ENCODE measurements around the gene MYO5C.
"Not testable (repeated sequence)": the region's sequence is repeated elsewhere in the genome, so short reads cannot be mapped to it uniquely, and the experiment has no call there.

The MYO5C gene

GRCh38 chr15:52288986-52289385 lies 6.6 kb downstream of the MYO5C start:
- no peaks in the 10 kb centered on the region for H3K9me3 ChIP-seq (ENCODE audit: control insufficient read depth, insufficient read depth, low read length)
- peaks cover 4% of the 10 kb centered on the region; the same call in 1 of the 2 replicates for H3K4me1 ChIP-seq (ENCODE audit: control insufficient read depth, insufficient read depth, low read length)
- H3K36me3 ChIP-seq (ENCODE audit: control insufficient read depth, insufficient read depth, low read length), result no peaks in the 10 kb centered on the region; the same call in 1 of the 2 replicates
- no peak for DNase-seq (ENCODE audit: low read depth, low spot score)
- no peak overlapping the region for H3K27ac ChIP-seq (ENCODE audit: low read length)
- no peaks in the 10 kb centered on the region for H3K27me3 ChIP-seq (ENCODE audit: control insufficient read depth, insufficient read depth, low read length)
- no peak overlapping the region for H3K4me3 ChIP-seq (ENCODE audit: low read length)
- no CpG with 5 or more reads among the region's 5 CpGs for WGBS (ENCODE audit: insufficient coverage, insufficient read length)

GRCh38 chr15:52288051-52288942 lies 7.3 kb downstream of the MYO5C start:
- H3K9me3 ChIP-seq (ENCODE audit: control insufficient read depth, insufficient read depth, low read length), result no peaks in the 10 kb centered on the region
- no peaks in the 10 kb centered on the region; the same call in 1 of the 2 replicates for H3K36me3 ChIP-seq (ENCODE audit: control insufficient read depth, insufficient read depth, low read length)
- H3K4me1 ChIP-seq (ENCODE audit: control insufficient read depth, insufficient read depth, low read length), result peaks cover 4% of the 10 kb centered on the region; the same call in 1 of the 2 replicates
- no CpG with 5 or more reads among the region's 13 CpGs for WGBS (ENCODE audit: insufficient coverage, insufficient read length)
- no peak overlapping the region for H3K4me3 ChIP-seq (ENCODE audit: low read length)
- no peak for DNase-seq (ENCODE audit: low read depth, low spot score)
- no peak overlapping the region for H3K27ac ChIP-seq (ENCODE audit: low read length)
- no peaks in the 10 kb centered on the region for H3K27me3 ChIP-seq (ENCODE audit: control insufficient read depth, insufficient read depth, low read length)

- H3K9me3 ChIP-seq (ENCODE audit: control insufficient read depth, insufficient read depth, low read length), result no peaks in the 10 kb centered on the region
- H3K4me1 ChIP-seq (ENCODE audit: control insufficient read depth, insufficient read depth, low read length), result peaks cover 4% of the 10 kb centered on the region; the same call in 1 of the 2 replicates
- H3K27ac ChIP-seq (ENCODE audit: low read length), result no peak overlapping the region
- H3K4me3 ChIP-seq (ENCODE audit: low read length), result no peak overlapping the region
- H3K36me3 ChIP-seq (ENCODE audit: control insufficient read depth, insufficient read depth, low read length), result no peaks in the 10 kb centered on the region; the same call in 1 of the 2 replicates
- DNase-seq (ENCODE audit: low read depth, low spot score), result no peak
- no peaks in the 10 kb centered on the region for H3K27me3 ChIP-seq (ENCODE audit: control insufficient read depth, insufficient read depth, low read length)
- no CpG with 5 or more reads among the region's 7 CpGs for WGBS (ENCODE audit: insufficient coverage, insufficient read length)
These were observed 8.5 kb downstream of the MYO5C start for GRCh38 chr15:52287114-52287513.

- not testable (repeated sequence) for H3K4me3 ChIP-seq (ENCODE audit: low read length); H3K27ac ChIP-seq (ENCODE audit: low read length); H3K9me3 ChIP-seq (ENCODE audit: control insufficient read depth, insufficient read depth, low read length); H3K4me1 ChIP-seq (ENCODE audit: control insufficient read depth, insufficient read depth, low read length); DNase-seq (ENCODE audit: low read depth, low spot score); H3K36me3 ChIP-seq (ENCODE audit: control insufficient read depth, insufficient read depth, low read length); H3K27me3 ChIP-seq (ENCODE audit: control insufficient read depth, insufficient read depth, low read length)
- WGBS (ENCODE audit: insufficient coverage, insufficient read length), result no CpG with 5 or more reads among the region's 34 CpGs
These were observed 9.7 kb downstream of the MYO5C start for GRCh38 chr15:52285941-52286340.

GRCh38 chr15:52284164-52284563 lies 11.4 kb downstream of the MYO5C start:
- H3K4me1 ChIP-seq (ENCODE audit: control insufficient read depth, insufficient read depth, low read length), result peaks cover 2% of the 10 kb centered on the region; the same call in 1 of the 2 replicates
- H3K36me3 ChIP-seq (ENCODE audit: control insufficient read depth, insufficient read depth, low read length), result no peaks in the 10 kb centered on the region
- H3K4me3 ChIP-seq (ENCODE audit: low read length), result no peak overlapping the region
- WGBS (ENCODE audit: insufficient coverage, insufficient read length), result no CpG with 5 or more reads among the region's 3 CpGs
- DNase-seq (ENCODE audit: low read depth, low spot score), result no peak
- no peaks in the 10 kb centered on the region for H3K27me3 ChIP-seq (ENCODE audit: control insufficient read depth, insufficient read depth, low read length)
- no peaks in the 10 kb centered on the region for H3K9me3 ChIP-seq (ENCODE audit: control insufficient read depth, insufficient read depth, low read length)
- H3K27ac ChIP-seq (ENCODE audit: low read length), result no peak overlapping the region

- Histone ChIP-seq H3K27me3 (ENCODE audit: control insufficient read depth, insufficient read depth, low read length) (no peaks in the 10 kb centered on the region), H3K4me3 (ENCODE audit: low read length) (no peak overlapping the region), H3K27ac (ENCODE audit: low read length) (no peak overlapping the region), H3K4me1 (ENCODE audit: control insufficient read depth, insufficient read depth, low read length) (no peaks in the 10 kb centered on the region), H3K36me3 (ENCODE audit: control insufficient read depth, insufficient read depth, low read length) (peaks cover 6% of the 10 kb centered on the region; the same call in 1 of the 2 replicates), H3K9me3 (ENCODE audit: control insufficient read depth, insufficient read depth, low read length) (no peaks in the 10 kb centered on the region)
- no CpG with 5 or more reads among the region's 6 CpGs for WGBS (ENCODE audit: insufficient coverage, insufficient read length)
- no peak for DNase-seq (ENCODE audit: low read depth, low spot score)
These were observed 12.3 kb downstream of the MYO5C start for GRCh38 chr15:52283281-52283680.

- peaks cover 8% of the 10 kb centered on the region; the same call in 1 of the 2 replicates for H3K36me3 ChIP-seq (ENCODE audit: control insufficient read depth, insufficient read depth, low read length)
- DNase-seq (ENCODE audit: low read depth, low spot score), result no peak
- H3K27me3 ChIP-seq (ENCODE audit: control insufficient read depth, insufficient read depth, low read length), result no peaks in the 10 kb centered on the region
- no peak overlapping the region for H3K4me3 ChIP-seq (ENCODE audit: low read length)
- H3K4me1 ChIP-seq (ENCODE audit: control insufficient read depth, insufficient read depth, low read length), result no peaks in the 10 kb centered on the region
- WGBS (ENCODE audit: insufficient coverage, insufficient read length), result no CpG with 5 or more reads among the region's 14 CpGs
- H3K9me3 ChIP-seq (ENCODE audit: control insufficient read depth, insufficient read depth, low read length), result no peaks in the 10 kb centered on the region
- no peak overlapping the region for H3K27ac ChIP-seq (ENCODE audit: low read length)
These were observed 13.2 kb downstream of the MYO5C start for GRCh38 chr15:52282418-52282817.

GRCh38 chr15:52281085-52282035 lies 14.2 kb downstream of the MYO5C start:
- Histone ChIP-seq H3K36me3 (ENCODE audit: control insufficient read depth, insufficient read depth, low read length) (peaks cover 8% of the 10 kb centered on the region; the same call in 1 of the 2 replicates), H3K9me3 (ENCODE audit: control insufficient read depth, insufficient read depth, low read length) (no peaks in the 10 kb centered on the region), H3K4me1 (ENCODE audit: control insufficient read depth, insufficient read depth, low read length) (no peaks in the 10 kb centered on the region), H3K4me3 (ENCODE audit: low read length) (no peak overlapping the region), H3K27me3 (ENCODE audit: control insufficient read depth, insufficient read depth, low read length) (no peaks in the 10 kb centered on the region), H3K27ac (ENCODE audit: low read length) (no peak overlapping the region)
- no peak for DNase-seq (ENCODE audit: low read depth, low spot score)
- no CpG with 5 or more reads among the region's 10 CpGs for WGBS (ENCODE audit: insufficient coverage, insufficient read length)

GRCh38 chr15:52280326-52281084 lies 15.1 kb downstream of the MYO5C start:
- Histone ChIP-seq H3K4me3 (ENCODE audit: low read length) (no peak overlapping the region), H3K27ac (ENCODE audit: low read length) (no peak overlapping the region), H3K4me1 (ENCODE audit: control insufficient read depth, insufficient read depth, low read length) (no peaks in the 10 kb centered on the region), H3K9me3 (ENCODE audit: control insufficient read depth, insufficient read depth, low read length) (no peaks in the 10 kb centered on the region), H3K27me3 (ENCODE audit: control insufficient read depth, insufficient read depth, low read length) (no peaks in the 10 kb centered on the region), H3K36me3 (ENCODE audit: control insufficient read depth, insufficient read depth, low read length) (peaks cover 8% of the 10 kb centered on the region; the same call in 1 of the 2 replicates)
- DNase-seq (ENCODE audit: low read depth, low spot score), result no peak
- WGBS (ENCODE audit: insufficient coverage, insufficient read length), result no CpG with 5 or more reads among the region's 11 CpGs

All from iPS DF 6.9 (cell line).